Peyer's patch (tissue), 4 donors: Measurements from ENCODE around the gene ZNF354C.

Experiments
- CTCF ChIP-seq, 6 experiments: fragments of 450-650 bp in 4 of 6; fragments of 200-600 bp in 2 of 6; sonication (generic) in 1 of 6; IDR thresholded peaks; one replicate each; pipeline ENCODE4 v1.5.1; 2017 to 2019; ENCODE audit warnings: antibody characterized with exemption in 6 of 6, mild to moderate bottlenecking in 3 of 6, moderate library complexity in 1 of 6
- POLR2A ChIP-seq, 2 donors: fragments of 450-650 bp; IDR thresholded peaks; one replicate each; pipeline ENCODE4 v1.5.1; 2017; ENCODE audit warnings: antibody characterized with exemption in 2 of 2, mild to moderate bottlenecking in 2 of 2, moderate library complexity in 2 of 2

- no peak for TF ChIP-seq CTCF (IDR thresholded peaks at IDR 0.05)
- TF ChIP-seq POLR2A (IDR thresholded peaks at IDR 0.05): no peak
Observed at GRCh38 chr5:179130101-179130681, 70.0 kb downstream of the ZNF354C start.
